Neural progenitor cell (in vitro differentiated cells): Measurements from ENCODE around the gene TXNDC15. TPM values are rescaled to one million over a fixed set of nuclear protein-coding genes. Genes with fewer than 3 reads are reported as not detected.

Experiments
- DNase-seq: peaks from one replicate; pipeline ENCODE4 v3.0.0-alpha.2; 2016; ENCODE audit warnings: low spot score
- H2AFZ ChIP-seq: fragments of 200-600 bp; sonication (generic); replicated peaks from 2 replicates; pipeline ENCODE4 v1.6.1; 2016; ENCODE audit warnings: antibody characterized with exemption
- H3F3A ChIP-seq: fragments of 200-600 bp; sonication (generic); 2 replicates; pipeline ENCODE4 v1.6.1; 2016; ENCODE audit warnings: antibody characterized with exemption, low read depth
- H3K27ac ChIP-seq: fragments of 200-600 bp; sonication (generic); 2 replicates; pipeline ENCODE4 v1.5.1; 2016; ENCODE audit warnings: mild to moderate bottlenecking
- H3K27me3 ChIP-seq: fragments of 200-600 bp; sonication (generic); 2 replicates; pipeline ENCODE4 v1.6.1; 2016; ENCODE audit warnings: mild to moderate bottlenecking, moderate library complexity
- H3K36me3 ChIP-seq: fragments of 200-600 bp; sonication (generic); 2 replicates; pipeline ENCODE4 v1.5.1; 2016
- H3K4me1 ChIP-seq: fragments of 200-600 bp; sonication (generic); 2 replicates; pipeline ENCODE4 v1.6.1; 2016; ENCODE audit warnings: mixed run types
- H3K4me2 ChIP-seq: fragments of 200-600 bp; sonication (generic); 2 replicates; pipeline ENCODE4 v1.6.1; 2016
- H3K4me3 ChIP-seq: fragments of 200-600 bp; sonication (generic); 2 replicates; pipeline ENCODE4 v1.5.1; 2016
- H3K79me2 ChIP-seq: fragments of 200-600 bp; sonication (generic); 2 replicates; pipeline ENCODE4 v1.6.1; 2016; ENCODE audit warnings: low read depth
- H3K9ac ChIP-seq: fragments of 200-600 bp; sonication (generic); 2 replicates; pipeline ENCODE4 v1.6.1; 2016
- H3K9me3 ChIP-seq: fragments of 200-600 bp; sonication (generic); 2 replicates; pipeline ENCODE4 v1.5.1; 2016; ENCODE audit warnings: low read depth
- H4K20me1 ChIP-seq: fragments of 200-600 bp; sonication (generic); 2 replicates; pipeline ENCODE4 v1.6.1; 2016; ENCODE audit warnings: low read depth
- H3K27ac Mint-ChIP-seq: 3 replicates; pipeline ENCODE4 v1.8.0; 2021; ENCODE audit warnings: mixed read lengths
- H3K27me3 Mint-ChIP-seq: 2 replicates; pipeline ENCODE4 v1.8.0; 2022; ENCODE audit warnings: low read depth, mild to moderate bottlenecking, inconsistent platforms, moderate library complexity, mixed read lengths; ENCODE audit not compliant: insufficient read depth
- H3K36me3 Mint-ChIP-seq: 3 replicates; pipeline ENCODE4 v1.8.0; 2021; ENCODE audit warnings: mixed read lengths
- H3K4me1 Mint-ChIP-seq: 3 replicates; pipeline ENCODE4 v1.8.0; 2021; ENCODE audit warnings: mixed read lengths
- H3K4me3 Mint-ChIP-seq: 3 replicates; pipeline ENCODE4 v1.8.0; 2021; ENCODE audit warnings: mild to moderate bottlenecking, moderate library complexity, mixed read lengths
- H3K9me3 Mint-ChIP-seq: 3 replicates; pipeline ENCODE4 v1.8.0; 2020; ENCODE audit warnings: mixed read lengths
- CTCF ChIP-seq: fragments of 200-600 bp; sonication (generic); IDR thresholded peaks from 2 replicates; pipeline ENCODE4 v1.5.1; 2017; ENCODE audit warnings: antibody characterized with exemption, mild to moderate bottlenecking
- EZH2 ChIP-seq: fragments of 200-600 bp; sonication (generic); IDR thresholded peaks from 2 replicates; pipeline ENCODE4 v1.6.1; 2017; ENCODE audit warnings: antibody characterized with exemption, mild to moderate bottlenecking, moderate library complexity
- EZH2phosphoT487 ChIP-seq: fragments of 200-600 bp; sonication (generic); IDR thresholded peaks from 2 replicates; pipeline ENCODE4 v1.6.1; 2017; ENCODE audit warnings: antibody characterized with exemption
- total RNA-seq: library from RNA; depleted of rRNA; stranded (reverse); fragments of >200 nt; gene quantifications from 2 replicates; pipeline ENCODE4 v1.2.3, GENCODE V29; 2015; ENCODE audit warnings: low replicate concordance

Gene TXNDC15
- total RNA-seq, 1 donor from 2014 or later = 36.6 TPM

GRCh38 chr5:134857401-134857800 lies 16.8 kb upstream of the TXNDC15 start:
- Histone ChIP-seq H3K9me3 (no peaks in the 10 kb centered on the region), H3K27me3 (no peaks in the 10 kb centered on the region), H3K4me2 (no peak overlapping the region), H3K27ac (no peak overlapping the region), H2AFZ (no peak overlapping the region), H3F3A (peaks cover 21% of the 10 kb centered on the region), H4K20me1 (peaks cover 12% of the 10 kb centered on the region), H3K4me3 (no peak overlapping the region), H3K4me1 (no peaks in the 10 kb centered on the region), H3K36me3 (peaks cover 26% of the 10 kb centered on the region), H3K9ac (no peak overlapping the region), H3K79me2 (peaks cover 14% of the 10 kb centered on the region)
- H3K27me3 Mint-ChIP-seq = peaks cover 2% of the 10 kb centered on the region
- no peak overlapping the region for H3K27ac Mint-ChIP-seq
- DNase-seq = no peak
- no peak overlapping the region for H3K4me3 Mint-ChIP-seq
- no peaks in the 10 kb centered on the region for H3K9me3 Mint-ChIP-seq
- TF ChIP-seq CTCF (no peak), EZH2 (no peak), EZH2phosphoT487 (no peak)
- no peaks in the 10 kb centered on the region for H3K4me1 Mint-ChIP-seq
- H3K36me3 Mint-ChIP-seq = peaks cover 33% of the 10 kb centered on the region

- Mint-ChIP-seq H3K36me3 (peaks cover 13% of the 10 kb centered on the region), H3K27ac (no peak overlapping the region), H3K27me3 (peaks cover 2% of the 10 kb centered on the region), H3K9me3 (no peaks in the 10 kb centered on the region), H3K4me3 (no peak overlapping the region), H3K4me1 (no peaks in the 10 kb centered on the region)
- Histone ChIP-seq H3K27me3 (no peaks in the 10 kb centered on the region), H3K4me3 (no peak overlapping the region), H3K4me1 (no peaks in the 10 kb centered on the region), H3K27ac (no peak overlapping the region), H4K20me1 (no peaks in the 10 kb centered on the region), H3K4me2 (no peak overlapping the region), H3K79me2 (no peaks in the 10 kb centered on the region), H3F3A (peaks cover 15% of the 10 kb centered on the region), H3K36me3 (no peaks in the 10 kb centered on the region), H3K9ac (no peak overlapping the region), H2AFZ (no peak overlapping the region), H3K9me3 (no peaks in the 10 kb centered on the region)
- TF ChIP-seq CTCF = no peak
- TF ChIP-seq EZH2phosphoT487 = no peak
- no peak for TF ChIP-seq EZH2
- no peak for DNase-seq
Observed at GRCh38 chr5:134864707-134865106, 9.5 kb upstream of the TXNDC15 start.

- H3K79me2 ChIP-seq = peaks cover 20% of the 10 kb centered on the region
- no peaks in the 10 kb centered on the region for H3K27me3 ChIP-seq
- Mint-ChIP-seq H3K27me3 (no peaks in the 10 kb centered on the region), H3K4me1 (peaks cover 26% of the 10 kb centered on the region), H3K9me3 (no peaks in the 10 kb centered on the region), H3K36me3 (peaks cover 3% of the 10 kb centered on the region), H3K4me3 (peak overlapping the region; percentile 95), H3K27ac (no peak overlapping the region)
- no peak overlapping the region for H3K9ac ChIP-seq
- peak overlapping the region; percentile 86 for H3K4me2 ChIP-seq
- no peak overlapping the region for H3K27ac ChIP-seq
- H4K20me1 ChIP-seq = no peaks in the 10 kb centered on the region
- no peaks in the 10 kb centered on the region for H3K9me3 ChIP-seq
- peak overlapping the region; percentile 81 for H2AFZ ChIP-seq
- TF ChIP-seq EZH2phosphoT487 = no peak
- no peak for TF ChIP-seq EZH2
- TF ChIP-seq CTCF = no peak
- peaks cover 11% of the 10 kb centered on the region for H3K4me1 ChIP-seq
- peaks cover 3% of the 10 kb centered on the region for H3F3A ChIP-seq
- H3K36me3 ChIP-seq = no peaks in the 10 kb centered on the region
- H3K4me3 ChIP-seq = no peak overlapping the region
- peak; percentile 9 for DNase-seq
Observed at GRCh38 chr5:134873494-134873893, 677 bp upstream of the TXNDC15 start.
